Sciatic nerve (tissue), 2 donors: Measurements from ENCODE around the gene TGOLN2. TPM values are rescaled to one million over a fixed set of nuclear protein-coding genes. Genes with fewer than 3 reads are reported as not detected.

ENCODE experiments used
- ATAC-seq: fragments of 200-7000 bp; cut with Tn5 transposase; one replicate; pipeline ENCODE4 v1.9.1; 2020; ENCODE audit warnings: mild to moderate bottlenecking, moderate library complexity
- DNase-seq: peaks from one replicate; pipeline ENCODE4 v3.0.0-alpha.2; 2020; ENCODE audit warnings: low spot score
- intact Hi-C: fragments of 100-400 bp; cut with DNase I; formaldehyde crosslinking; loops from one replicate; pipeline ENCODE4 v1.14.2; 2022
- total RNA-seq: library from RNA; stranded (reverse); fragmentation: NEBNext Ultra II Directional; extraction: Animal tissue kit (Norgen Biotek cat#: 25700); gene quantifications from one replicate; pipeline ENCODE4 v1.2.1, GENCODE V29; 2021
- donor health status: DM: no; HTN: no; CAD: no.
- donor health status: DM: no; HTN: no; CAD: no.

Gene TGOLN2
- total RNA-seq, 1 donor from 2014 or later, result 109 TPM

DNA sequence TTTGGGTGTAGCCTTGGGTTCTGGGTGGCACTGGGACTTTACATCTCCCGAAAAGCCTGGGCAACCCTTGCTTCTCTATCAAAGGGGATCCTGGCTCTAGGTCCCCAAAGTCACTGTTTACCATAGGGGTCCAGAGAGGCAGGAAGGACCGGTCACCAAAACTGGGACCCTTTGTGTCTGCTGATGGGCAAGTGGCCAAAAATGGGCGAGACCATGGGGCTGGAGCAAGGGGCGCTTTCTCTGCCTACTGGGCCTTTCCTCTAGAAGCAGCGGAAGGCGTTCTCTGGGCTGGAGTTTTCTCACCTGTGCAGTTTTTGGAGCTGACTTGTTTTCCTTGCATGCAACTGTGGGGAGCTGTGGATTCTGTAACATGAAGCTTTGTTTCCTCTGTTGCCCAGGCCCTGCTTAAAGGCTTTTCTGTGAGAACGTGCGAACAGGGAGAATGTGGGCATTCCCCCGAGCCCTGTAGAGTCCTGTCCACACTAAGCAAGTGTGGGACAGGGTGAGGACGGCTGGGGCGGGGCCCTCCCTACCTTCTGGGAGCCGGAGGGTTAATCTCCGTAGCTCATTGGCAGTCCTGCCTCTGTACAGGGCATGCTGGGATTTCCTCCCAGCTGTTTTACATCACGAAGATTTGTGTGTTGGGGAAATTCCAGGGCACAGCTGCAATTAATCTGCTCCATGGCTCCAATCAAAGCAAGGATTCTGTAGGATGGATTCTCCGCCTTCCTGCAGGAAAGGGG, 50.2 kb downstream of the TGOLN2 start:
- no peak for DNase-seq
- peak; percentile 80 for ATAC-seq
- intact Hi-C loops, result no loop called here

- DNase-seq (no peak), ATAC-seq (peak; percentile 49)
- intact Hi-C loops, result no loop called here
Measured at GRCh38 chr2:85276571-85277118, 51.1 kb downstream of the TGOLN2 start.

DNA sequence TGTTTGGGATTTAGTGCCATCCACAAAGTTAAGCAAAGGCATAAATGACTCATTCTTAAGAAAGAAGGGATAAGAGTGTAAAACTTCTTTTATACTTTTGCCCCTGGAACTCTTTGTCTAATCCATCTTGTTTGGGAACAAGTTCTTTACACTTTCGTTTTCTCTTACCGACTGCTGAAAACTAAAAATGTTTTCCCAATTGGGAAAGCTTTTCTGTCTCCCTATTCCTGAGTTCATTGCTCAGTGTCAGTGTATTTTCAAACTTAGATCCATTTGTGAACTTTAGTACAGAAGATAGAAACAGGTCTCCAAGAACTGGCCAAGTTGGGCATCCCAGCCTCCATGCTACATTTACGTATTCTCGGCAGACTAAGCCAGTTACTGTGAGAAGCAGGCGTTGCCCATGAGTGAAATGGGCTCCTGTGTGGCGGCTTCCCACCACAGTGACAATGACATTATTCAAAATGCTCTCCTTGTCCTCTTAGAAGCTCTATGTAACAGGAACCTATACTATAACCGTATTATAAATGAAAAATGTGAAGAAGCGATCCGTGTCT, 51.7 kb downstream of the TGOLN2 start:
- no peak for ATAC-seq
- no peak for DNase-seq
- intact Hi-C loops, result no loop called here

DNA sequence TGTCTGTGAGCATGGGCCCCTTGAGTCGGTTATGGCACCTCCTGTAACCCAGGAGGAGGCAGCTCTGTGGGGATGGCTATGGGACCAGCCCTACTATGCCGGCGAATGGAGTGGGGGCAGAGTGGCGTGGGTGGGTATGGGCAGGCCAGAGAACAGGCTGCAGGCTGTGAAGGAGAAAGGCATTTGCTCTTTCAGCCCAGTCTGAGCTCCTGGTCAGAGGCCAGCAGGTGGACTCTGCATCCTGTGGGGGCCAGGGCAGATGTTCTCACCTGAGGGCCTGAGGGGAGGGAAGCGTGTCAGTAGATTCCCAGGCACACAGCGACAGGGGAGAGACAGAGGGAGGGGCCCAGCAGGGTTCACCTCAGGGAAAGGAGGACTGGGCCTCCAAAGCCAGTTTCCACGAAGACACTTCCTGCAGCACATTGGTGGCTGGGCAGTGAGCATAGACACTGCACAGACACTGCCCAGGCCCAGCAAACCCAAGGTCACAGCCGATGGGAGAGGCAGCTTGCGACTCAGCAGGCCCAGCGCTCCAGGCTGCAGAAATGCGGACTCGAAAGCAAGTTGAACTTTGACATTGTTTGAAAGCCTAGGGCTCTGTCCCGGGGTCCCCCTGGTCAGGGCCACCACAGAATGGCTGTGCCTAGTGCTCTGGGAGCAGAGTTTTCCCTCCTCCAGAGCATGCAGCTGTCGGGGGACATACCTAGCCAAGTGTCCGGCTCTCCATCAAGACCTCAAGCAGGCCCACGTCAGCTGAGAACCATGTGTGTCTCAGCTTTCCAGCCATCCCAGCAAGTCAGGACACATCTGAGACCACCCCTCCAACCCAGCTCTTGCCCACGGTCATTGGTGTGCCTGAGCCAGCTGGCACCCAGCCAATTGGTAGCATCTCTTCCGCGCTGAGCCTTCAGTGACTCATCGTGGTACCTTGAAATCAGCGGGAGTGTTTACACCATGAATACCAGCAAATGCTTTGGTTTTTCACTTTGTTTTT, 53.8 kb downstream of the TGOLN2 start:
- intact Hi-C loops, result no loop called here
- DNase-seq, result no peak
- peak; percentile 19 for ATAC-seq

- no peak for DNase-seq
- ATAC-seq, result no peak
- intact Hi-C loops, result no loop called here
Measured at GRCh38 chr2:85272357-85272756, 55.4 kb downstream of the TGOLN2 start.

- peak; percentile 50 for ATAC-seq
- intact Hi-C loops, result no loop called here
- DNase-seq, result no peak
Measured at GRCh38 chr2:85269959-85270358, 57.8 kb downstream of the TGOLN2 start.

Other genes with a start within 250 kb of the TGOLN2 start
- 26.9 TPM for gene TCF7L1, start 194.6 kb downstream of the TGOLN2 start, total RNA-seq
- 42.8 TPM for gene RETSAT, start 26.5 kb upstream of the TGOLN2 start, total RNA-seq
- gene ELMOD3, start 26.8 kb upstream of the TGOLN2 start, total RNA-seq, result 29.6 TPM
- gene CAPG, start 82.4 kb upstream of the TGOLN2 start, total RNA-seq, result 60.7 TPM
- 0.40 TPM for gene SH2D6, start 90.7 kb upstream of the TGOLN2 start, total RNA-seq
- gene MAT2A, start 211.2 kb upstream of the TGOLN2 start, total RNA-seq, result 168 TPM
- gene GGCX, start 233.5 kb upstream of the TGOLN2 start, total RNA-seq, result 36.6 TPM
- 31.1 TPM for gene VAMP8, start 249.6 kb upstream of the TGOLN2 start, total RNA-seq